Kidney (tissue), 14 donors: ENCODE measurements around the gene CRIP2. TPM values are rescaled to one million over a fixed set of nuclear protein-coding genes. Genes with fewer than 3 reads are reported as not detected.

ENCODE experiments used
- DNase-seq, 5 donors: peaks; one replicate each; pipeline ENCODE4 v3.0.0-alpha.2; 2013 to 2020
- FAIRE-seq: peaks from 2 replicates; lab custom pipeline; 2012; peaks lifted over from hg19 to GRCh38; lab: Jason Lieb, UNC
- H3K27ac ChIP-seq, 2 donors: one replicate each; pipeline ENCODE4 v1.7.0; 2013; ENCODE audit warnings: low read depth in 2 of 2, low read length in 2 of 2, inconsistent platforms in 1 of 2
- H3K27me3 ChIP-seq: one replicate; pipeline ENCODE4 v1.7.1; 2013; ENCODE audit warnings: low read length, inconsistent platforms; ENCODE audit not compliant: control insufficient read depth, insufficient read depth
- H3K36me3 ChIP-seq, 3 donors: one replicate each; pipeline versions ENCODE4 v1.7.0 to v1.7.1; 2013; ENCODE audit warnings: low read length in 3 of 3, control low read depth in 1 of 3, inconsistent platforms in 1 of 3; ENCODE audit not compliant: insufficient read depth in 3 of 3, control insufficient read depth in 2 of 3
- H3K4me1 ChIP-seq, 3 donors: one replicate each; pipeline versions ENCODE4 v1.7.0 to v1.7.1; 2013; ENCODE audit warnings: low read length in 3 of 3, inconsistent platforms in 1 of 3, low read depth in 1 of 3; ENCODE audit not compliant: control insufficient read depth in 2 of 3, insufficient read depth in 2 of 3
- H3K4me3 ChIP-seq, 3 donors: one replicate each; pipeline versions ENCODE4 v1.7.0 to v1.8.1; 2013; ENCODE audit warnings: low read length in 3 of 3, control low read depth in 1 of 3, inconsistent platforms in 1 of 3
- H3K9ac ChIP-seq, 3 donors: one replicate each; pipeline versions ENCODE4 v1.7.0 to v1.7.1; 2013; ENCODE audit warnings: low read length in 3 of 3, control low read depth in 1 of 3, inconsistent platforms in 1 of 3
- H3K9me3 ChIP-seq, 3 donors: one replicate each; pipeline versions ENCODE4 v1.7.0 to v1.7.1; 2013; ENCODE audit warnings: low read length in 3 of 3, control low read depth in 1 of 3, inconsistent platforms in 1 of 3; ENCODE audit not compliant: control insufficient read depth in 2 of 3, insufficient read depth in 1 of 3
- CTCF ChIP-seq: IDR thresholded peaks from 3 replicates; pipeline ENCODE4 v1.5.1; 2012; ENCODE audit warnings: mild to moderate bottlenecking, moderate library complexity, borderline replicate concordance; ENCODE audit not compliant: insufficient read depth; ENCODE audit errors: extremely low read depth
- intact Hi-C: fragments of 100-400 bp; cut with DNase I; formaldehyde crosslinking; loops from one replicate; pipeline ENCODE4 v1.11.1; 2022
- polyA plus RNA-seq: library from polyadenylated mRNA; stranded (reverse); fragments of 350-450 nt; fragmentation: Illumina TruSeq; extraction: RNeasy Lipid Tissue Mini Kit (QIAGEN cat#74804); gene quantifications from one replicate; pipeline ENCODE4 v1.2.3, GENCODE V29; 2014; ENCODE audit warnings: low read depth, low replicate concordance; ENCODE audit not compliant: insufficient read depth
- total RNA-seq: library from RNA; stranded (reverse); fragmentation: NEBNext Ultra II Directional; extraction: Animal tissue kit (Norgen Biotek cat#: 25700); gene quantifications from one replicate; pipeline ENCODE4 v1.2.1, GENCODE V29; 2021
- donor health status: control.
- donor health status: control.
- donor health status: control.
- donor health status: control.
- donor health status: control.
- donor health status: DM: yes; HTN: yes; CAD: no.
- donor health status: Normal renal cell carcinoma (clear cell type).

Gene CRIP2
- total and polyA plus RNA-seq, 2 donors from 2014 or later = 338 to 357 TPM

DNA sequence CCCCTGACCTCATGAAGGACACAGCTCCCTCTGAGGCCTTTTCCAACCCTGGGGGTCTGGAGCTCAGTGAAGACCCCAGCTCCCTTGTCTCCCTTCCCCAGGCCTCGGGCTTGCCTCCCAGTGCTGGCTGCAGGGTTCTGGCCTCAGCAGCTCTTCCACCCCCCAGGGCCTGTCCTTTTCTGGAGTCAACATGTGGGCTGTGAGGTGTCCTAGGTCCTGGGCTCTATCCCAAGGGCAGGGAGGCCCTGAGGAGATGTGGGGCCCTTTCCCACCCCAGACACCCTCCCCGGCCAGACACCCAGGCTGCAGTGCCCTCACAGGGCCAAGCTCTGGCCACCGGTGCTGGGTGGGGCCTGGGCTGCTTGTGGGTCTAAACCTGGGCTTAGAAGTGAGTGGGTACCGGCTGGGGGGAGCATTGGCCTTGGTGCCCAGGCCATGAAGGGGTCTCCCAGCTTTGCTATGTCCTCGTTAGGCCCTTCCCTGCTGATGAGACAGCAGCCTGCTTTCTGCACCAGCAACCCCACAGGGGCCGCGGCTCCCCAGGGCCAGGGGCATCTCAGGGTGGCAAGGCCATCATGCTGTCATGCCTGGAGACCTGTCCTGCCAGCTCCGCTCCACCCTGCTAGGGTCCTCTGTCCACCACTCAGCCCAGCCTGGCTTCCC, 2.7 kb upstream of the CRIP2 start:
- Histone ChIP-seq H3K27ac (peak overlapping the region; percentile 78 to 84), H3K4me1 (peaks cover 0 to 44% (median 12%) of the 10 kb centered on the region in 3 donors)
- intact Hi-C loops = no loop called here

DNA sequence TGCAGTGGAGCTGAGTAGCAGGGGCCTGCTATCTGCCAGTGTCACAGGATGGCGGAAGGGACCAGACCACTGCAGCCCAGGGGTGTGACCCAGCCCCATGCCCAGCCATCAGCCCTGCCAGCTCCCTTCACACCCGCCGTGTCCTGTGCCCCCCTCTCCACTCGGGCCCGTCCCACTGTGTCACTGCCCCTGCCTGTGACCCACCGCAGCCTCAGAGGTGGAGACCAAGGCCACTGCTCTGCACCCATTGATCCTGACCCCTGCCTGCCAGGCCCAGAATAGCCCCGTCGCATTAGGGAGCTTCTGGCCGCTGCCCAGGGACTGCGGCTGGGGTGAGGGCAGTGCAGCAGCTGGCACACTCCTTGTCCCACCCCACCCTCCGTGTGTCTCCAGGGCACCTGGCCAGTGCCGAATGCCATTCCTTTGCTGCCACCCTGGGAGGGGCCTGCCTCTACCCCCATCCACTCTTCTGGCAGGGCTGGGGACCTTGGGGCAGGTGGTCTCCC, 2.1 kb upstream of the CRIP2 start:
- DNase-seq = peak in 2 of 5 donors; percentile 77 to 93
- peak overlapping the region; percentile 78 to 84 for H3K27ac ChIP-seq

More for the DNA sequence above, 2.7 kb upstream of the CRIP2 start:
- TF ChIP-seq CTCF = no peak
- H3K9ac ChIP-seq = peak overlapping the region in 1 of 3 donors; percentile 40
- H3K4me3 ChIP-seq = no peak overlapping the region
- no peak for FAIRE-seq
- peak in 1 of 5 donors; percentile 60 for DNase-seq
- no peaks in the 10 kb centered on the region for H3K27me3 ChIP-seq
- H3K9me3 ChIP-seq = no peaks in the 10 kb centered on the region
- no peaks in the 10 kb centered on the region for H3K36me3 ChIP-seq

DNA sequence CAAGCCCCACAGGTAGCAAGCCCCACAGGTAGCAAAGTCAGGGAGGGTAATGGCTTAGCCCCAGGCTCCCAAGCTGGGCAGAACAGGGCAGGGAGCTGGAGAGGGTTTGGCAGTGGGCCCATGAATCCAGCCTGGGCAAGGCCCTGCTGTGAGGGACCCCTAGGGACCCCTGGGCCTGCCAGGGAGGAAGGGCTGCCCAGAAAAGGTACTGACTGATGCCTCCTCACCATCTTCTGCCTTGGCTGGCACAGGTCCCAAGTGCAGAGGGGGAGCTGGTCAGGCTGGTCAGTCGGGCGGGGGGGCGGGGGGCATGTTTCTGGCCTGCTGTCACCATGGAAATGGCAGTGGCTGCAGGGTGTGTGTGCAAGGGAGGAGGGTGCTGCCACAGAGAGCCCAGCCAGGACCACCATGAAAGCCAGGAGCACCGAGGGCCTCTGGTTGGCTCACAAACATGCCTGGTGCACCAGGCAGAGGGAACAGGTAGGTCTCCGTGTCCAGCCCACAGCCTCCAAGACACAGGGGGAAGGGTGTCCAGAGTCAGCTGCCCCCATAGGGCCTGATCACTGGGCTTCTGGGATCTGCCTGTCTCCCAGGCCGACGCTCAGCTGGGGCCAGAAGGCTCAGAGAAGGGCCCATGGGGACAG, 1.5 kb upstream of the CRIP2 start:
- H3K27ac ChIP-seq = peak overlapping the region; percentile 84 to 94
- FAIRE-seq = no peak
- intact Hi-C loops = no loop called here
- TF ChIP-seq CTCF = no peak
- peaks cover 0 to 47% (median 15%) of the 10 kb centered on the region in 3 donors for H3K4me1 ChIP-seq
- DNase-seq = peak in 3 of 5 donors; percentile 53 to 92 (median 86)
- H3K27me3 ChIP-seq = no peaks in the 10 kb centered on the region
- peak overlapping the region in 1 of 3 donors; percentile 37 for H3K4me3 ChIP-seq
- H3K9ac ChIP-seq = peak overlapping the region in 1 of 3 donors; percentile 69
- H3K9me3 ChIP-seq = no peaks in the 10 kb centered on the region
- H3K36me3 ChIP-seq = no peaks in the 10 kb centered on the region

More for the DNA sequence above, 2.1 kb upstream of the CRIP2 start:
- no peak for FAIRE-seq
- Histone ChIP-seq H3K9me3 (no peaks in the 10 kb centered on the region), H3K4me3 (no peak overlapping the region), H3K9ac (peak overlapping the region in 1 of 3 donors; percentile 40), H3K36me3 (no peaks in the 10 kb centered on the region), H3K27me3 (no peaks in the 10 kb centered on the region), H3K4me1 (peaks cover 0 to 47% (median 17%) of the 10 kb centered on the region in 3 donors)
- intact Hi-C loops = no loop called here
- no peak for TF ChIP-seq CTCF
